IPS DF 4.7 (cell line): ENCODE results near the gene SEMA4D.

Experiments used
- DNase-seq: peaks from one replicate; pipeline ENCODE4 v3.0.0-alpha.2; 2013; ENCODE audit warnings: low spot score; ENCODE audit errors: extremely low read depth

The SEMA4D gene

DNA sequence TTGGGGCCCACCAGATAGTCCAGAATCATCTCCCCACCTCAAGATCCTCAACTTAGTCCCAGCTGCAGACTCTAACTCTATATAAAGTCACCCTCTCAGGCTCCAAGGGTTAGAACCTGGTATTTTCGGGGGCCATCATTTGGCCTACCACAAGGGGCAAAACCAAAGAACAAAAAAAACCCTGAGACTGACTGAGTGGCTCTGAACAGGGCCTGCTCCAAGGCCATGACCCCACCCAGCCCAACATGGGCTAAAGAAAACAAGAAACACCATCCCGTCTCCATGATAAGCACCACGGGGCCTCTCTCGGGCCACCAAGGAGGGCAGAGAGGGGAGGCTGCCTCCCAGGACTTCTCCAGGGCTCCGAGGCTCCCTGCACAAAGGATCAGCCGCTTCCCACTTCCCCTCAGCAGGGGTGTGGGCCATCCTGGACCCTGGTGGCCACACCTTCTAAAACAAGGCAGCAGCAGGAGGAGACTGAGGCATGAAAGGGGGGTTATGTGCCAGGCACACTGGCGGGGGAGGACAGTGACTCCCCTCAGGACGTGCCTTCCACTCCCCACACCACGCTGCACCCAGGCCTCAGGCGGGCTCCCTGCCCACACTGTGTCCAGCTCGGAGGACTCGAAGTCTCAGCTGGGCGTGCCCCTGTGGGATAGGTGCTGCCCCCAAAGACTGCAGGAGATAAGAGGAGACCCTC, 51.5 kb downstream of the SEMA4D start:
- no peak for DNase-seq

DNA sequence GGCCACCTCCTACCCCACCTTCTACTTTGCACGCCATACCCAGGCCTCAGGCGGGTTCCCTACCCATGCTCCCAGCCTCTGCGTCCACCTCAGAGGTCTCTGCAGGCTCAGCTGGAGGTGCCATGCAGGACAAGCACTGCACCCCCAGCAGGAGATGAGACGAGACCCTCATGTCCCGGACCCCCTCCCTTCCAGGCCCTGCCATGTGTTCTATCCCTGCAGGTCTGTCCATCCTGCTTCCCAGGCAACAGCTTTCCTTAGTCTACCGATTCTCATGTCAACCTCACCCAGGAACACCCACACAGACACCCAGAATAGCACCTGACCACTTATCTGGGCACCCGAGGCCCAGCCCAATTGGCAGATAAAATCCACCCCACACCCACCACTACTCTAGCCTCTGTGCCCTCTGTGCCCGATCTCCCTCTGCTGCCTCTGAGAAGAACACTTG, 52.1 kb downstream of the SEMA4D start:
- no peak for DNase-seq

DNA sequence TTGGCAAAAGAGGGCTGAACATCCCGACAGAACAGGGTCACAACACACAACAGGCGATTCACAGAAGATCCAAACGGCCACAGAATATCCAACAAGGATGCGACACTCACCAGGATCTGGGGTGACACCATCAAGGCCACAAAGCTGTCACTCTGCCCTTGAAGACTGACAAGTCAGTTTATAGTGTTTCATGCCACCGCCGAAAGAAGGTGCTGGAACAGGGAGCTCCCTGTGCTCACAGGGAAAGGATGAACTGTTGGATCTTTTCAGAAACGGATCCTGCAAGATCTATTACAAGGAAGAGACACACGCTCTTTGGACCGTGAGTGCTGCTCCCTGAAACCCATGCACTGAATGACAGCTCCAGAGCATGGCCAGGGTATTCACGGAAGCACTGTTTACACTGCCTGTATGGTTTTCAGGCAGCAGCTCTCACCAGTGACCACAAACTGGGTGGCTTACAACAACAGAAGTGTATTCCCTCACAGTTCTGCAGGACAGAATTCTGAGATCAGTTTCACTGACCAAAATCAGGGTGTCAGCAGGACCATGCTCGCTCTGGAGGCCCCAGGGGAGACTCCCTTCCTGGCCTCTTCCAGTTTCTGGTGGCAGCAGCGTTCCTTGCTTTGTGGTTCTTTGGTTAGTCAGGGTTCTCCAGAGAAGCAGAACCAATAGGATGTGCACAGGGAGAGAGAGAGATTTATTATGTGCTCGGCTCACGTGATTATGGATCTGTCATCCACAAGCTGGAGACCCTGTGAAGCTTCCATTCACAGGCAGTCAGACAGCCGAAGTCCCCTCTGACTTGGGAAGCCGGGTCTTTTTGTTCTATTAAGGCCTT, 52.8 kb downstream of the SEMA4D start:
- DNase-seq, result no peak

DNA sequence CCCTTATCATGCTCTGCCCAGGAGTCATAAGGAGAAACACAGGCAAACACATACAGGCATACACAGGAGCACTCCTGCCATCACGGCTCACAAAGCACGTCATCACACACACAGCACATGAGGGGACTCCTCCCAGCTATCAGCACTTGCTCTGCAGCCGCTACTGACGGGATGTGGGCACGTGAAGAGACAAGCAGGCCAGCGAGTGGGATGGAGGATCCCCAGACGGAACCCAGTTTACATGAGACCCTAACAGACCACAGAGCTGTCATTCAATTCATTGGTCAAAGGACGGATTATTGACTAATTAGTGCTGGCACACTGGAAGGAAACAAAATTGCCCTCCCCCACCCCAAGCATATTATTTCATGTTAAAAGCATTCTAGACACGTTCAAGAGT, 53.6 kb downstream of the SEMA4D start:
- DNase-seq, result no peak

DNA sequence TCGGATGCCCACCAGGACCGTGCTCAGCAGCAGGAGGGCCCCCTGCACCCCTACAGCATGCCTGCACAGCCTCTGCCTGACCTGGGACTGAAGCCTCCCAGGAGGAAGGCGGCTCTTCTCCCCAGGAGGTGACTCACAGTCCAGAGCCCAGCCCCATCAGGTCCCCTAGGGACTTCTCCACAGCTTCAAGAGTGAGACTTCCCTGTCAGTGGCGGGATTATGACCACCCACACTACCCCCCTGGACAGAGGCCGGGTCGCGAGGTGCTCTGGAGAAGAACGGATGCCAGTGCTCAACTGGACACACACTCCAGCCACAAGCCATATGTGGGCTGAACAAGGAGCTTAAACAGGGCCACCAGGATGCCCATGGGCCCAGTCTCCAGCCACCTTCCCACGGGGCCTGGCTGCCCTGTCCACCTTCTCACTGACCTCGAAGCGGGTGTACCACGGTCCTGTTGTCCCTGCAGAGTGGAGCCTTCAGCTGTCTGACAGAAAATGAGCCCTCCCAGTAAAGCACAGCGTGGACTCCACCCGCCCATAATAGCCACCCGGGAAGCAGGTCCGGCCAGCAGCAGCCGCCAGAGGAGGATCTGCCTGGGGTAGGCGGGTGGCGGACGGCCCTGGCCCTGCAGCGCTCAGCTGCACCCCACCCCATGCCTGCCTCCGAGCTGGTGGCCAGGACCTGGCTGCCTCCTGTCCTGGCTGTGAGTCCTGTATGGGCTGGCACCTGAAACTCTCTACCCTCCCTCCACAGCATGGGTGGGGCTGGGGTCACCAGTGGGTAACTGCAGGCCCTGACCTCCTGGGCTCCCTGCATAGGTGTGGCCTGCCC, 54.7 kb downstream of the SEMA4D start:
- DNase-seq, result no peak

DNA sequence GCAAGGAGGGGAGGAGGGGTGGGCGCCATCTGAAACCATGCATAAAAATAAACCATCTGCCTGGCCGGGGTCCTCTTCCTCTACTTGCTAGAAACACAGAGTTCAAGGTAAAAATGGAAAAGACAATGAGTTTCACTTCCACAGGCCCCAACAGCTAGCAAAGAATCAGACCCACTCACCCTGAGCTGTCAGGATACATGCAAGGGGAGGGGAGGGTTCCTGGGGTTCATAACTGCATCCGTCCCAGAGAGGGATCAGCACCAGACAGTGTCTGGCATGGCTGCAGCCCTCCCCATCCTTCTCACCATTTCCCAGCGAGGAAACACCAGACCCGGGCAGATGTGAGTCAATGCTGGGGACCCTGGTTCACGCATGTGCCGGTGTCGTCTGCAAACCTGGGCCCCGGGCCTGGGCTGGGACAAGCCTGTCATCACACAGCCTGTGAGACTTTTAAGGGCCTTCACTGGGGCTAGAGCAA, 55.4 kb downstream of the SEMA4D start:
- no peak for DNase-seq

DNA sequence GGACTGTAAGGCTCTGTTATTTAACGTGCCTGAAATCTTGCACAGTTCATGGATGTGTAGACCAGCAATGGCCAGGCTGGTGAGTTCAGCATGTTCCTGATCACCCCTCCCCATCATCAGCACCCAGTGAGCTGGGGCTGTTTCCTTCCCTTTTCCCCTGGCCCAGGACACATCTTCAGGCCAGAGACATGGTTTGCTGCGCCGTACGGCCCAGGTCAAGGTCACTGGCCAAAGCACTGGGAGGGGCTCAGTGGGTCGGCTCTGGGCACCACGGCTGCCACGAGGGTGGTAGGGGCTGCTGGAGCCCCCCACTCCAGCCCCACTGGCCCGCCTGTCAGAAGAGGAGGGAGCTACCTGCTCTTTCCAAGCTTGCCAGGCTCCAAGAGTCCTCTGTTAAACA, 55.9 kb downstream of the SEMA4D start:
- DNase-seq, result no peak

DNA sequence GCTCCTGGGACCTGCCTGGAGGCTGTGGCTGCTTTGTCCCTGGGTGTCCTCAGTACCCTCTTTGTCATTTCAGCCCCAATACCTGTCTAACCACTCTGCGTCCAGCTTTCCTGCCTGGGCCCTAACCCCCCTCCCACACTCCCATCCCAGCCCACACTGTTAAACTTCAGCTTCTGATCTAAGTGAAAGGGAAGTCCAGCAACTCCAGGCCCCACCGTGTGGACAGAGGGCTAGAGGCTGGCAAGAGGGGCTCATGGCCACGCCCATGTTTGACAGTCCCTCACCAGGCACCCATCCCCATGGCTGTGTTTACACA, 56.3 kb downstream of the SEMA4D start:
- no peak for DNase-seq

DNA sequence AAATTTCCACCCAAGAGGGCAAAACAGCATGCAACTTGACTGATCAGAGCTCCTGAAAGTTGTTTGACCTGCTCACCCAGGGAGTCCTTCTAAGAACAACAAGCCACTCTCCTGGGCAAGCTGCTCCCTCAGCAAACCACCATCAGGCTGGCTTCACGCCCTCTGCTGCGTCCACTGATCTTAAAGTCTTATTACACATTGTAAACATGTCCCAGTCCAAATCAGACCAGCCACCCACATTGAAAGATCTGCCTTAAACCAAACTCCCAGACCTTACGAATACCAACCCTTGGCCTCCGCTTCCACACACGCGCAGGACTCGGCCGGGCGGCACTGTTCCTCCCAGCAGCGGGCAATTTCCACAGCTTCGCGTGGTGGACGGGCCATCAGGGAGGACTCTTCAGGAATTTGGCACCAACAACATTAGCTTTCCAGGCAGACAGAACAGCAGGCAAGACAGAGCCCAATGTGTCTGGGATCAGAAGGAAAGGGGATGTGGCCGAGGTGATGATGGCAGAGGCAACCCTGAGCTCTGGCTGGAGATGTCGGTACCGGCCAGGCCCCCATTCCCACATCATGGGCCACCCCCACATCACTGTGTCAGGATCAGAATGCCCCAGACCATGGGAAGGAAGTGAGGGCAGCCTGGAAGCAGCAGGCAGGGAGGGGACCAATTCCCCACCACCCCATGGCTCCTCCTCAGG, 56.8 kb downstream of the SEMA4D start:
- no peak for DNase-seq

DNA sequence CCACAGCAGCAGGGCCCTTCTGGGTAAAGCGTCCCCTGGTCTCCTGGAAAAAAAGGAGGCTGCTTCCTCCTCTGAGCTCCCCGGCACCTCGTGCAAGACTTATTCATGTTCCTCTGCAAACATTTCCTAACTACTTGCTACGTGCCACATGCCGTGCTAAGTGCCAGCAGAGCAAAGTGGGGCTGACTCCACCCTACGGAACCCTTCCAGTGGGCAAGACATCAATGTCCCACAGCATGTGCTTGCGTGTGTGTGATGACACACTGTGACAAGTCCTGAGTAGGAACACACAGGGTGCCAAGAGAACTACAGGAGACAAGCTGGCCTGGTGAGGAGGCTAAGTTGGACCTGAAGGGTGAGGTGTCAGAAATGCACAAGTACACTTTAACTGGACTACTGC, 57.4 kb downstream of the SEMA4D start:
- no peak for DNase-seq

DNA sequence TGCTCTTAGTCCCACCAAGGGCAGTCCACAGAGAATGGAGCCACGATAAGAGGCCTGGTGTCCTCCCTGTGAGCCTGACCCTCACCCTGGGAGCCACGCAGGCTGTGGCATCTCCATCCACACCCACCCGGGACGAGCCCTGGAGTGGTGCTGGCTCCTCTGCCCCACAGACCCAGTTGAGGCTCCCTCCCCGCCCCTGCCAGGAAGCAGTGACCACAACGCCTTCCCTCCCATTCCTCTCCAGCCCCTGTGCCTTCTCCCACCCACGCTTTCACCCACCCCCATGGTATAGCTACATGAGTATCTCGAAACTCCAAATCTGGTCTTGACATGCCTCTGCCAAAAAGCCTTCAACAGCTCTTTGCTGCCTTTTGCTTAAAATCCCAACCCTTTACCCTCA, 57.9 kb downstream of the SEMA4D start:
- DNase-seq, result no peak

DNA sequence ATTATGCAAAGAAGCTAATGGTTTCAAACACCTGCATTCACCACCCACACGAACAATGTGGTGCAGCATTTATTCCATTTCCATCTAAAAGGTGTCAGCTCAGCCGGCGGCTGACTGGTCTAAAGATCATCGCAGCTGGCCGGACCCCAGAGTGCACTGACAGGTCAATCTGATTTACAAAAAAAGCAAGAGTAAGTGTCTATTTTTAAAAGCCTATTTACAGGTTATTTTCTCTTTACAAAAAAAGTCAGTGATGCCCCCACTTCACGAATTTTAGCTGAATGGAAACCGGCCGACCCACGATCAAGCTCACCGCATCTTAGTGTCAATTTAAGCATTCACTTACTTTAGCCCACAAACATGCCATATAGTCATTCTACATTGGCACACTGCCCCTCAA, 58.3 kb downstream of the SEMA4D start:
- no peak for DNase-seq

DNA sequence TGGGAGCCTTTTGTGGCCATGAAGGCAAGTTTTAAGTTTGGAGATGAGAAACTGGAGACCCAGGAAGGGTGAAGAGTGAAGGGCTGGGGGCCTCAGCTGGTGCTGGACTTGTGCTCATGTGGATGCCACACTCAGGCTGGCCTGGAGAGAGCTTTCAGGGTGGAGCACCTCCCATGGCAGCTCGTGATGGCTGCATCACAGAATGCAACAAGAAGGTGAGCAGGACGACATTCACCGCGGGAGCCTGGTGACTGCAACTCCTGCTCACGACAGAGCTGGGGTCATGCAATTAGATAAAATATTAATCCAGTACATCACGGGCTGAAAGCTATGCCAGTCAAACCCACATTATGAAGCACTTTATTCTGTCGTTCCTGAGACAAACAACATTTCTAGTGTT, 59.7 kb downstream of the SEMA4D start:
- no peak for DNase-seq

DNA sequence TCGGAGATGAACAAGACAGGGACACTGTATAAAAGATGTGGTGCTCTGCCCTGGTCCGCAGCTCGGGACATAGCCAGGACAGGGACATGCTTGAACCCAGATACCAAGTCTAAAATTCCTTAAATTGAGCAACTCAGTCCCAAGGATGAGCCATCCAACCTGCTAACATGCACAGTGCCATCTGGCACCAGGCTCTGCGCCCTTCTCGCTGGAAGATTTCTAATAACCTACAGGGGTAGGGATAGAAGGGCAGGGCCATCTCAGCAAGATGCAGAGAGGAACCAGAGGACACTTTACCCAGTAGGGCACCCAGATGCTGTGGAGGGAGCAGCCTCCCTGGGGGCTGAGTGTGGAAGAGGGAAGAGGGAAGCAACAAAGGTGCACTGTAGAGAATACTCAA, 60.1 kb downstream of the SEMA4D start:
- no peak for DNase-seq

DNA sequence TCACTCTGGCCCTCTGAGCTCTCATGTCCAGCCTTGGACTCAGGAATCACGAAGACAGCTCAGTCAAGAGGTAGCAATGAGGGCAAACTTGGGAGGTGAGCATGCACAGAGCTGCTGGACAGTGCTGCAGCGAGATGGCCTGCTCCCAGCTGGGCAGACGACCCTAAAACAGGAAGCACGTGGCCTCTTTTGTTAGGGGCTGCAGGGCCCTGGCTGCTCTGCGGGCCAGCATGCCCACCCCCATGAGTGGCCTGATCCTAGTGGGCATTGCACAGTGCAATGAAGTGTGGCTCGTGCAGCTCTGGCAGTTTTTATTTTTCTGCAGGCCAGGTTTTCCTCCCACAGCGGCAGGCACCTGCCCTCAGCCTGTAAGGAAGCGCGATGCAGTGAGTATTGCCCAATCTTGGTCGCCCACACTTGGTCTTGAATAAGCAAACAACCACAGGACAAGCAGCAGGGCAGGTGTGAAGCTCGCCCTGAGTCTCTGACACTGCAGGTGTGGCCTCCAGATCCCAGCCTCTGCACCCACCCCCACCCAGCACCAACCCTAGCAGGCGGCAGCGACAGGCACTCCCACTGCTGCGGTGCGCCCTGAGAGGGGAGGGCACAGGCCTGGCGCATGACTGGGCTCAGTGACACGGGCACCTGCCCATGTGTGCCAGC, 60.8 kb downstream of the SEMA4D start:
- DNase-seq, result no peak

DNA sequence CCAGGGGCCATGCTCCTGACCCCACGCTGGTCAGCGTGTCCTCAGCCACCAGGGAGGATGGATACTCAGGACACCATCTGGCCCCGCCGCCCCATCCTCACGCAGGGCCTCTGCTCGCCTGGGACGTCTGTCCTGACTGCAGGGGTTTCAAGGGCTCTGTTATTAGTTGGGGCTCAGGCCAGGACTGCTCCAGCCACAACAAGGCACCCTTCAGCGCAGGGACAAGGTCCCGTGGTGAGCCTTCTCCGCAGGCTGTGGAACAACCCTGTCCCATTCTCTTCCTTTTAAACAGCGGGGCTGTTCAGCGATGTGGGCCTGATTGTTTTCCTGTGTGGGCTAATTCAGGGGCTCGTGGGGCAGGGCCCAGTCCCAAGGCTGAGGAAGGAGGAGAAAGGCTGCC, 61.6 kb downstream of the SEMA4D start:
- DNase-seq, result no peak

DNA sequence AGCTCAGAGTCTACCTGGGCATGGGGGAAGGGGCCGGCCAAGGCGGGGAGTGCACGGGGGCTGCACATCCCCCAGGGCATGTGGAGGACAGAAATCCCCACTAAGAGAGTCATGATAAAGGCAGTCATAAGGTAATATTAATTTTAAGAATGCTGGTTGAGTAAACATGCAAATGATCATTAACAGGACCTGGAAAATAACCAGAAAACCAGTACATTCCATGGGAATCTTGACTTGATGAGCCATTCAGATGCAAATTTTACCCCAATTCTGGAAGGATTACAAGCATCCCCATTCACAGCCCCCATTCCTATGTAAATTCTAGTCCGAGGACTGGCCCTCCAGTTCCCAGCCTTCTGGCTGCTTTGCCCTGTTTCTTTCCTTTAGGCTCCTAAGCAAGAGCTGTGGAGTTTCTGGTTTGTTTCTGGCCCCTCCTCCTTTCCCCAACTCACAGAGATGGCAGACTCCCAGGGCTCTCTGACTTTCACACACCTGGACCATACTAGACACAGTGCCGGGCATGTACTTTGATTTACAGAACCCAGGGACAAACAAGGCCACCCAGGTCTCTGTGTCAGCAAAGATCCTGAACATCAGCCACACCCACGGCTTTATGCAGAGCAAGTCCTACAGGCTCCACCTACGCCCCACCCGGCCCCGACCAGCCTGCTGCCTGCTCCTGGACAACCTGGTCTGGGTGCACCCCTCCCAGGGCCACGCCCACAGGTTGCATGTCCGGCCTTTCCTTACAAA, 62.7 kb downstream of the SEMA4D start:
- DNase-seq, result peak; percentile 90

DNA sequence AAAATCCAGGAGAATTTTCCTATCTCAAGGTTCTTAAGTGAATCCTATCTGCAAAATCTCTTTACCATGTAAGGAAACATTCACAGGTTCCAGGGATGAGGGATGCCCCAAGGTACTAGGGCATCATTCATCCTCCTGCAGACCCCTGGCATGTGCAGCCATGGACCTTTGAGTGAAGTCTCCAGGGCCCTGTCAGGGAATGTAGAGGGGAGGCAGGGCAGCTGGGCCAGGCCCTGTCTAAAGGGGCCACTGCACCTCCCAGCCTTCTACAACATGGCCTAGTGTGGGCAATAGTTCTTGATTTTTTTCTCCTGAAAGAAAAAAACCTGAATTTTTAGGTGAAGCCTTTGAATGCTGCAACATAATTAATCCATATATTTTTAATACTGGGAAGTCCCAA, 63.3 kb downstream of the SEMA4D start:
- DNase-seq, result no peak

DNA sequence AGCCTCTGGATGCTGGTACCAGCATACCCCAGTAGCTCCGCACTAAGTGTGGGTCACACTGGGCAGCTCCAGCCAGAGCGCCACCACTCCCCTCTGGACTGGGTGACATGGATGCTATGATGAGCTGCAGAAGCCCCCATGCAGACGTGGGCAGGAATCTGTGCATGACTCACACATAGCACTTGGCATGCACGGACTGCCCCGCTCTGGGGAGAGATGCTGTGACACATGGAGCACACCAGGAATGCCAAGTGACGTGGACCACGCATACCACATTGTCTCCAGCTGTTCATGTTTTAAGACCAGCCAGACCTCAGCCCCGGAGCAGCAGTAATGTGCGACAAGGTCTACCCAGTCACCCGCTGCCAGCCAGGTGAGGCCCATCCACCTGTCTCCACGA, 64.1 kb downstream of the SEMA4D start:
- no peak for DNase-seq

DNA sequence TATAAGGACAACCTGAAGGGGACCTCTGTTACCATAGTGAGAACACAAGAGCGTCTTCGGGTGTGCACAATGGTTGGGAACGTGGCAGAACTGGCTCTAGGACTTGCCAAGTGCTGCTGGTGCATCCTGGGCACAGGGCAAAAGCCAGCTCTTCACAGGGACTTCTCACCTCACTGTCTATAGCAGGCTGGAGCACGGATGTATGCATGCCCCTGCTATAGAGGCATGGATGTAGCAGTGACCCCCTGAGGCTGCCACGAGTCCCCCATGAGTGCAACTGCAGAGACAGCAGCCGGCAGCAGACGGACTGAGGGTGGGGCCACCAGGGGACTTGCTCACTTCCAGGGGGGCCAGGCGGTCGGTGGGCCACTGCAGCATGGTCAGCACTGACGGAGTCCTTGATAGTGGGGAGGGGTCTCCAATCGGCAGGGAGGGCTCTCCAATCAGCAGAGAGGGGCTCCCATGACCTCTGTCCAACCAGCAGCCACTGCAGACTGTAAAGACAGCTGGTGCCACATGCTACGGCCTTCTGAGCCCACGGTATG, 64.9 kb downstream of the SEMA4D start:
- DNase-seq, result no peak
